GM13977 (cell line): ENCODE results near the gene PTPRN.

Experiments used
- DNase-seq: peaks from one replicate; pipeline ENCODE4 v3.0.0; 2012; ENCODE audit warnings: low spot score
- CTCF ChIP-seq: IDR thresholded peaks from 2 replicates; pipeline ENCODE4 v1.5.1; 2012; ENCODE audit warnings: mild to moderate bottlenecking, control low read depth; ENCODE audit not compliant: insufficient read depth; ENCODE audit errors: extremely low read depth, missing control alignments
- in situ Hi-C: fragments of 300-500 bp; cut with MboI; formaldehyde crosslinking; loops from one replicate; pipeline ENCODE4 v1.12.0; 2022; ENCODE audit warnings: low sequenced_read_pairs, low pct_unique_long_range_greater_than_20kb, mixed read lengths, inconsistent platforms; ENCODE audit not compliant: unreplicated experiment

Gene PTPRN

GRCh38 chr2:219350710-219351221 is 41.6 kb upstream of the PTPRN start:
- in situ Hi-C loops = no loop called here
- no peak for DNase-seq
- no peak for TF ChIP-seq CTCF

GRCh38 chr2:219350215-219350614 is 41.0 kb upstream of the PTPRN start:
- TF ChIP-seq CTCF = no peak
- no peak for DNase-seq
- in situ Hi-C loops = no loop called here

GRCh38 chr2:219344751-219345430 is 35.7 kb upstream of the PTPRN start:
- DNase-seq = no peak
- no peak for TF ChIP-seq CTCF
- in situ Hi-C loops = no loop called here

- TF ChIP-seq CTCF = no peak
- no peak for DNase-seq
- in situ Hi-C loops = no loop called here
These were observed 26.2 kb upstream of the PTPRN start for GRCh38 chr2:219335373-219335786.

GRCh38 chr2:219334076-219334475 is 24.9 kb upstream of the PTPRN start:
- no peak for TF ChIP-seq CTCF
- in situ Hi-C loops = no loop called here
- no peak for DNase-seq

GRCh38 chr2:219332542-219332941 is 23.3 kb upstream of the PTPRN start, which contains the start of gene RESP18:
TSS of gene RESP18 (minus strand) at chr2:219332744.
- TF ChIP-seq CTCF = no peak
- no peak for DNase-seq
- in situ Hi-C loops = no loop called here
